GM18526 (cell line): ENCODE measurements around the gene LYZ.

ENCODE experiments used
- POLR2A ChIP-seq: IDR thresholded peaks from 3 replicates; pipeline ENCODE4 v1.6.1; 2011; ENCODE audit not compliant: insufficient read length; ENCODE audit errors: extremely low read depth

LYZ gene

GRCh38 chr12:69348162-69348938, at the start of gene LYZ:
LYZ (plus strand) TSS chr12:69348381; CDS start chr12:69348409, 28 bp downstream.
- TF ChIP-seq POLR2A, result no peak

DNA sequence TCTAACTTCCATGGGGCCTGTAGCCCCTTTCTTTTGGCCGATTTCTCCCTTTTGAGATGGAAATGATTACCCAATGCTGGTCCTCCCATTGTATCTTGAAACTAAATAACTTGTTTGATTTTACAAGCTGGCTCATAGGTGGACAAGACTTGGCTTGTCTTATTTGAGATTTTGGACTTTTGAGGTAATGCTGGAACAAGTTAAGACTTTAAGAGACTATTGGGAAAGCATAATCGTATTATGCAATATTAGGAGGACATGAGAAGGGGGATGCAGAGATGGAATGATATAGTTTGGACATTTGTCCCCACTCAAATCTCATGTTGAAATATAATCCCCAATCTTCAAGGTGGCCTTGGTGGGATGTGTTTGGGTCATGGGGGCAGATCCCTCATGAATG, 49.2 kb upstream of the LYZ start:
- TF ChIP-seq POLR2A, result no peak

GRCh38 chr12:69304284-69304683, 43.9 kb upstream of the LYZ start:
- TF ChIP-seq POLR2A, result no peak

DNA sequence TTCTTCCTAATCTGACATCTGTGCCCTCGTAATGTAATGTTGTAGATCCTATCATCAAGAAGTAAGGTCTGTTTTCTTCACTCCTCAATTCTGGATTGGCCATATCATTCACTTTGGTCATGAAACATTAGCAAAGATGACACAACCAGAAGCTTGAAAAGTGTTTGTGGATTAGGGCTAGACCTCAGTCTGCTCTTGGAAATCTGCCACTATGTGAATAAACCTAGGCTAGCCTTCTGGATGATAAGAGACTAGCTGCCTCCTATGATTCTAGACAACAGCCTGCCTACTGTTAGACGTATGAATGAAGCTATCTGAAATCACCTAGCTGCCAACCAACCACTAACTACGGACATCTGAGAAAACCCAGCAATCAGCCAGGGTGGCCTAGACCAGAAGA, 38.7 kb upstream of the LYZ start:
- no peak for TF ChIP-seq POLR2A

GRCh38 chr12:69313209-69313608, 35.0 kb upstream of the LYZ start:
- no peak for TF ChIP-seq POLR2A

DNA sequence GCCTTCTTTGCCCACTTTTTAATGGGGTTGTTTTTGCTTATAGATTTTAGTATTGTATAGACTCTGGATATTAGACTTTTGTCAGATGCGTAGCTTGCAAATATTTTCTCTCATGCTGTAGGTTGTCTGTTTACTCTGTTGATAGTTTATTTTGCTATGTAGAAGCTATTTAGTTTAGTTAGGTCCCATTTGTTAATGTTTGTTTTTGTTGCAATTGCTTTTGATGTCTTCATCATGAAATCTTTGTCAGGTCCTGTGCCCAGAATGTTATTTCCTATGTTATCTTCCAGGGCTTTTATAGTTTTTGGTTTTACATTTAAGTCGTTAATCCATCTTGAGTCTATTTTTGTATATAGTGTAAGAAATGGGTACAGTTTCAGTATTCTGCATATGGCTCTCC, 30.0 kb upstream of the LYZ start:
- no peak for TF ChIP-seq POLR2A

GRCh38 chr12:69321351-69321750, 26.8 kb upstream of the LYZ start:
- TF ChIP-seq POLR2A, result no peak

DNA sequence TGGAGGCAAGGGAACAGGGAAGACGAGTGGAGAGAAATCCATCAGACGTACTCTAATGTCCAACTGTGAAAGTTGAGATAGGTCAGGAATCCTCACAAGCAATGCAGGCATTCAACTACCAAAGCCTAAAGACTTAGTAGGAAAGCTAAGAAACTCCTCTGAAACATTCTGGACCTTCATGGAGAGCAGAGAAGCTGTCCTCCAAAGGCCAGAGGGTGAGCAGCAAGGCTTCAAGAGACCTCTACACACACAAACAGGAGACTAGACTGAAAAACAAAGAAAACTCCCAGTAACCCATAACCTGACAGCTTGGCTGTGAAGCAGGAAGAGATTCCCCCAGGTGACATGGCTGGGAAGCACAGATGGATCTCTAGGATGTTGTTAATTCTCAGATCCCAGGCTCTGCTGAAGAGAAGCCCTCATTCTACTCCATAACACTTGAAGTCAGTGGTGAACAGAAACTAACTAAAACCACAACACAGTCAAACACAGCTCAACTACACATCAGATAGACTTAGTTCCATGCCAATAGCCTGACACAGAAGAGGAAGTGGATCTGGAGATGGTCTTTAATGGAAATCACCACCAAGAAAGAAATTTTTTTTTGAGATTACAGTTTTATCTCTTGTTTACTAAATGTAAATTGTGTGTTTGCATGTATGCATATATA, 23.2 kb upstream of the LYZ start:
- no peak for TF ChIP-seq POLR2A

- TF ChIP-seq POLR2A, result no peak
Observed at GRCh38 chr12:69328426-69328825, 19.8 kb upstream of the LYZ start.

DNA sequence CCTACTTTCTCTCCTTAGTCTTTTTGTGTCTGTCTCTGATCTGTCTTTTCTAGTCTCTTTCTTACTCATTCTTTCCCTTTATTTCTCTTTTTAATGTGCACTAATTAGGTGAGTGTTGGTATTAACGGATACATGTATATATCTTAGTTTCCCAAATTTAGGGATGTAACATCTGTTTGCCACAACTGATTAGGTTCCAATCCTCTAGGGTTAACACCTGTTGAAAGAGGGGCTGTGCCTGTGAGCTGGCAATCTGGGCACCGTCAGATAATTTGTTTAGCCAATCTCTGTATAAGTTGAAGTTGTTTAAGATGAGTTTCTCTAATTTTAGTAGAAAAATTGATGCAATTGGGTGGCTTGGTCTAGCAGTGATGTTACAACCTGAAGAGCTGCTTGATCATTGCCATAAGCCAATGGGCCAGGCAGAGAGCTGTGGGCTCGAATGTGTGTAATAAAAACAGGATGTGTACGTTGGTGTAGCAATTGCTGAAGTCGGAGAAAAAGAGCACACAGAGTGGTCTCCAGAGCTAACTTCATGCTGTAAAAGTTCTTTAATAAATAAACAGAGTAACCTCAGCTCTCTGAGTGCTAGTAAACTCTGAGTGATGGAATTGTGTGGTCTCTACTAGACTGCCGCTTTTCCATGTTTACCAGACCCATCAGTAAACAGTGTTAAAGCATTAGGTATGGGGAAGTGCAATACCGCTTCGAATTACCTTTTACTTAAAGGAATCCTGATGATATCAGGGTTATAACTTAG, 18.3 kb upstream of the LYZ start:
- TF ChIP-seq POLR2A, result no peak

DNA sequence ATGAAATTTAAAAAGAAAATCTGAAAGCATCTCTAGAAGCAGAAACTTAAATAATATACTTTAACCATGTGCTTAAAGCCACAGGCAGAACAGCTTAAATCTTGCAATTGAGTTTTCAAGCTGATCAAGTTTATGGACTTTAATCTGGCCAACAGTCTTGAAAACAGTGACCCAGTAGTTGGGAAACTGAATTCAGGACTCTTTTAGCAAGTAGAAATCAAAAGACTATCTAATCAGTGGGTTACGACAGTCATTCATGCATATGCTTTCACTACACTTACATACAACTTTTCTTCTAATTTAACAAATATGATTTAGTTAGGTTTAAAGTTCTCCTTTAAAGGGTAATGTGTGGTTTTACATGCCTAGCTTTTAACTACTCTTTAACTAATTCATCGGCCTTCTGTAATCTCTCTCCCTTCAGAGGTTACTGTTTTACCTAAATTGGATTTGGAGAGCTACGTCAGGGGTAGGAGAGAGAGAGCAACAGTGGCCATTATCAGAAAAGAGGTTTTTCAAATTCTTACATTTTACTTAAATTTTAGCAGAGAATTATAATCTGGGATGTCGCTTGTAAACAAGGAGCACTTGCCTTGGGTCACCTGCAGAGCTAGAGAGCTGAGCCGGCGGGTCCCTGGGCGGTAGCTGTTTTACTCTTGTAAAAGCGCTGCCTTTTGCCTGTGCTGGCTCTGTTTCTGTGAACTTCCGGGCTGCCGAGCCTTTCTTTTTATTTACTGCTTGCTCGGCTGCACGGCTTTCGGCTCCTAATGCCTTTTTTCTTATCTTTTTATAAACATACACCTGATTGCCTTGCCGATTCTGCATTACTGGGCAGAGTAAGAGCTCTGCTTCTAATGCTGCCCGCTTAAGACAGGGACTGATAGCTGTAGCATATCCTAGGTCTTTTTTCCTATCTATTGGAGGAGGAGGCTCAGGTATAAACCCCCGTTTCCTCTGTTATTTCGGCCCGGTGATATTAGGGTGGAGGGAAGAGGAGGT, 17.4 kb upstream of the LYZ start:
- no peak for TF ChIP-seq POLR2A

DNA sequence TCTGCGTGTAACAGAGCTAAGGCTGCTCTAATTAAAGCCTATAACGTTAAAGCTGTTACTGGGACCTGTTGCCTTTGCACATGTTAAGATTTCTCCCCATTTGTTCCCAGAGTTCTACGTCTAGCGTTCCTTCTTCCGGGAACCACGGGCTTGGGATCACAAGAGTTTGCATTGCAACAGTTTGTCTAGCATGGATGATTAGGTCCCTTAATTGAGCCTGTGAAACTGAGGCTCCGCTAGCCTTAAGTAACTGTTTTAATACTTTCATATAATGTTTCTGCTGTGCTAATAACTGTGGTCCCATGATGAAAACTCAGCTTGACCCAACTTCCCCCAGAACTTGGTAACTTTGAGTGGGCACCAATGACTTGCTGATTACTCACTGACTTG, 16.7 kb upstream of the LYZ start:
- TF ChIP-seq POLR2A, result no peak

GRCh38 chr12:69331909-69332684, 16.1 kb upstream of the LYZ start:
- no peak for TF ChIP-seq POLR2A

DNA sequence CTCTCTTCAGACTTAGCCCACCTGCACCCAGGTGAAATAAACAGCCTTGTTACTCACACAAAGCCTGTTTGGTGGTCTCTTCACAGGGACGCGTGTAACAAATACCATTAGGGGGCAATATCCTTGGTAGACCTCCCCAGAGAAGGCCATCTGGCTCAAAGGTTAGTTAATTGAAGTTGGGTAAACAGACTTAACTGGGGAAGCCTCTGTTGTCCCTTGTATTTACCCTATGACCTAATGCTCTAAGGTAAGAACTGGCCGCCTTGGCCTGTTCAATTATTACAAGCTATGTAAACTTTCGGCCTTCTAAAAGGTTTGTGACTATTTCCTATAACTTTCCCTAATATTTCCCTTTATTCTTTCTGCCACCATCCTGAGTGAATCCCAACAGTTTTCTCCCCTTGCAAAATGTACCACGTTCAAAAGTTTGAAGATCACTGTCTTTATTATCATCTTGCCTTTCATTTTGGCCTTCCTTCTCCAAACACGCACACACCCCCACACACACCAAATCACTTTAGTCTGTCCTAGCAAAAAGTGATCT, 15.3 kb upstream of the LYZ start:
- TF ChIP-seq POLR2A, result no peak
